Measurements from ENCODE around the gene CD300LD.

- no peak for TF ChIP-seq CTCF (IDR thresholded peaks at IDR 0.05; ENCODE audit: poor library complexity)
- TF ChIP-seq EZH2 (IDR thresholded peaks at IDR 0.05; ENCODE audit: borderline replicate concordance), result no peak
- TF ChIP-seq EZH2phosphoT487 (IDR thresholded peaks at IDR 0.05; ENCODE audit: low read depth, severe bottlenecking, unreplicated experiment), result no peak
Measured at GRCh38 chr17:74539281-74539820, 52.7 kb downstream of the CD300LD start.
